ENCODE data around the gene KRT28. TPM values are rescaled to one million over a fixed set of nuclear protein-coding genes. Genes with fewer than 3 reads are reported as not detected.

Gene KRT28
- total and polyA plus RNA-seq, 7 experiments from 2014 or later = not detected

DNA sequence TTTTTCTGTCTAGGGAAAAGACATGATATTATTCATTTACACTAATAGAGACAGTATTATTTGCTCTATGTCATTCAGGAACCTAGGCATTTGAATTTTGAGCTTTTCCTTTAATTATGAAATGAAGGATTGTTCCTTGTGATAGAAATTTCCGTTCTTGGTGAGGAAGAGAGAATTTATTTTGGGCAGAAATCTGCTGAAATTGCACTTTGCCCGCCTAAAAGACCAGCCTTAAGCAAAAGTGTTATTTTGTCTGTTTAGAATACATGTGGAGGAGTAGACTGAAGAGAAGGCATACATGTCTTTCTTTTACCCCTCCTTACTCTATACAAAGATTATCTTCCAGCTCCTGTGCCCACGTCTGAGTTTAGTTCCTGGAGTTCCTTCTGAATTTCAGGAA lies 39.4 kb upstream of the KRT28 start:
- Histone ChIP-seq H3K9me3 (ENCODE audit: control insufficient read depth in 2 of 3, low read length in 3 of 3) (no peaks in the 10 kb centered on the region), H3K27me3 (ENCODE audit: control insufficient read depth in 2 of 2, insufficient read depth in 2 of 2, low read length in 2 of 2) (no peaks in the 10 kb centered on the region), H3K4me1 (ENCODE audit: control insufficient read depth in 2 of 2, insufficient read depth in 2 of 2, low read length in 2 of 2) (no peaks in the 10 kb centered on the region), H3K27ac (ENCODE audit: low read depth, low read length) (no peak overlapping the region), H3K36me3 (ENCODE audit: control insufficient read depth in 2 of 3, insufficient read depth in 3 of 3, low read length in 3 of 3) (peaks cover 0 to 6% (median 0%) of the 10 kb centered on the region in 3 experiments), H3K4me3 (ENCODE audit: low read length) (no peak overlapping the region)
- ChIA-PET CTCF (no interaction called here), POLR2A (no interaction called here)
- Mint-ChIP-seq H3K9me3 (peaks cover 0 to 2% (median 0%) of the 10 kb centered on the region in 11 donors), H3K4me1 (no peaks in the 10 kb centered on the region), H3K27me3 (peaks cover 2 to 25% (median 11%) of the 10 kb centered on the region in 5 donors), H3K27ac (no peak overlapping the region), H3K36me3 (peaks cover 0 to 18% (median 10%) of the 10 kb centered on the region in 5 donors), H3K4me3 (no peak overlapping the region)
- DNase-seq (no peak), ATAC-seq (no peak)
- intact Hi-C loops (cut with micrococcal nuclease) = no loop called here

- intact Hi-C loops (cut with micrococcal nuclease) = no loop called here
- H3K4me1 Mint-ChIP-seq = peaks cover 0 to 4% (median 0%) of the 10 kb centered on the region in 7 donors
- CTCF ChIA-PET = interaction anchor here (0.7 kb wide), 1 partner anchor 70 kb away, joined by 3 read pairs; no protein-coding TSS in a partner anchor
Observed at GRCh38 chr17:40836020-40836419, 36.3 kb upstream of the KRT28 start.

DNA sequence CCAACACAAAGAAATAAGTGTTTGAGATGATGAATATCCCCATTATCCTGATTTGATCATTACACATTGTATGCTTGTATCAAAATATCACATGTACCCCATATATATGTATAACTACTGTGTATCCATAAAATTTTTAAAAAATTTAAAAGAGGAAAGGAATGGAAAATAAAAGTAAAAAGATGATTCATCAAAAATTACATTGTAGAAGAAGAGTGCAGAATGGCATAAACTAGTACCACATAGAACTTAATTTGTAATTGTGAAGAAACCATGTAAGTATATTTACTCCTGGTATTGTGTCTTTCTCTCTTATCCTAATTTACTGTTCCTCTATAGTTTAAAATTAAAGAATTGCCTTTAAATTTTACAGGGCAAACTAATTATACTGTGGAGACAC lies 34.1 kb upstream of the KRT28 start:
- H3K27me3 Mint-ChIP-seq = no peaks in the 10 kb centered on the region
- intact Hi-C loops (cut with micrococcal nuclease) = no loop called here
- H3K9me3 Mint-ChIP-seq = peaks cover 0 to 3% (median 0%) of the 10 kb centered on the region in 11 donors
- H3K27me3 ChIP-seq (ENCODE audit: control insufficient read depth in 2 of 2, insufficient read depth in 2 of 2, low read length in 2 of 2) = no peaks in the 10 kb centered on the region
- ChIA-PET CTCF (interaction anchor here (1.0 kb wide), 1 partner anchor 829 kb away, joined by 3 read pairs; no protein-coding TSS in a partner anchor), POLR2A (no interaction called here)
- no peak for ATAC-seq
- H3K4me3 Mint-ChIP-seq = no peak overlapping the region
- peaks cover 0 to 4% (median 0%) of the 10 kb centered on the region in 7 donors for H3K4me1 Mint-ChIP-seq
- H3K4me3 ChIP-seq (ENCODE audit: low read length) = no peak overlapping the region
- peaks cover 0 to 6% (median 0%) of the 10 kb centered on the region in 3 experiments for H3K36me3 ChIP-seq (ENCODE audit: control insufficient read depth in 2 of 3, insufficient read depth in 3 of 3, low read length in 3 of 3)
- peak overlapping the region in 1 of 9 donors; percentile 7 for H3K27ac Mint-ChIP-seq
- no peaks in the 10 kb centered on the region for H3K9me3 ChIP-seq (ENCODE audit: control insufficient read depth in 2 of 3, low read length in 3 of 3)
- H3K36me3 Mint-ChIP-seq = peaks cover 0 to 19% (median 11%) of the 10 kb centered on the region in 5 donors
- no peak for DNase-seq
- H3K27ac ChIP-seq (ENCODE audit: low read depth, low read length) = no peak overlapping the region
- H3K4me1 ChIP-seq (ENCODE audit: control insufficient read depth in 2 of 2, insufficient read depth in 2 of 2, low read length in 2 of 2) = no peaks in the 10 kb centered on the region

More at GRCh38 chr17:40836020-40836419, 36.3 kb upstream of the KRT28 start:
- Histone ChIP-seq H3K4me1 (ENCODE audit: control insufficient read depth in 2 of 2, insufficient read depth in 2 of 2, low read length in 2 of 2) (no peaks in the 10 kb centered on the region), H3K9me3 (ENCODE audit: control insufficient read depth in 2 of 3, low read length in 3 of 3) (no peaks in the 10 kb centered on the region), H3K27me3 (ENCODE audit: control insufficient read depth in 2 of 2, insufficient read depth in 2 of 2, low read length in 2 of 2) (no peaks in the 10 kb centered on the region), H3K27ac (ENCODE audit: low read depth, low read length) (no peak overlapping the region), H3K4me3 (ENCODE audit: low read length) (no peak overlapping the region), H3K36me3 (ENCODE audit: control insufficient read depth in 2 of 3, insufficient read depth in 3 of 3, low read length in 3 of 3) (peaks cover 0 to 6% (median 0%) of the 10 kb centered on the region in 3 experiments)
- H3K4me3 Mint-ChIP-seq = no peak overlapping the region
- H3K9me3 Mint-ChIP-seq = no peaks in the 10 kb centered on the region
- POLR2A ChIA-PET = interaction anchor here (1.0 kb wide), 1 partner anchor 16 kb away, joined by 3 read pairs; no protein-coding TSS in a partner anchor
- peaks cover 0 to 4% (median 3%) of the 10 kb centered on the region in 5 donors for H3K27me3 Mint-ChIP-seq
- ATAC-seq (no peak), DNase-seq (no peak)
- H3K27ac Mint-ChIP-seq = no peak overlapping the region
- H3K36me3 Mint-ChIP-seq = peaks cover 0 to 14% (median 12%) of the 10 kb centered on the region in 5 donors

DNA sequence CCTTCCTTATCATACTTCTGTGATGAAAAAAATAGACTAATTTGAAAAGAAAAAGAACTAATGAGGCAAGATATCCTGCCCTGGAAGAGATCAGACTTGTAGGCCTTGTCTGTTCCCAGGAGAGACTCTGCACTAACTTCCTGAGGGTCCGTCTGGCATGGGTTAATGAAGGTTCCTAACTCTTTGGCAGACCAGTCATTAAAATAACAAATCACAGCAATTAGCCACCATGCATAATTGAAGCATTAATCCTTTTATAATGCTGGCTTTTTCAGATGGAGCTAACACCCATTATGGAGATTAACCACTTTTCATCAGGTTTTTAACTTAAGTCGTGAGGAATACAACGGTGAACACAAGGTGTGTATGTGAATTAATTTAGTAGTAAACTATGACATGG lies 33.1 kb upstream of the KRT28 start:
- no peaks in the 10 kb centered on the region for H3K9me3 ChIP-seq (ENCODE audit: control insufficient read depth in 2 of 3, low read length in 3 of 3)
- Mint-ChIP-seq H3K4me3 (no peak overlapping the region), H3K27ac (peak overlapping the region in 1 of 9 donors; percentile 76), H3K4me1 (peaks cover 0 to 7% (median 3%) of the 10 kb centered on the region in 7 donors), H3K9me3 (peaks cover 0 to 3% (median 0%) of the 10 kb centered on the region in 11 donors), H3K36me3 (peaks cover 0 to 25% (median 14%) of the 10 kb centered on the region in 5 donors), H3K27me3 (no peaks in the 10 kb centered on the region)
- intact Hi-C loops (cut with micrococcal nuclease) = no loop called here
- no peaks in the 10 kb centered on the region for H3K4me1 ChIP-seq (ENCODE audit: control insufficient read depth in 2 of 2, insufficient read depth in 2 of 2, low read length in 2 of 2)
- ATAC-seq (no peak), DNase-seq (no peak)
- no peak overlapping the region for H3K4me3 ChIP-seq (ENCODE audit: low read length)
- ChIA-PET POLR2A (interaction anchor here (0.9 to 1.2 kb wide), 2 partner anchors 12 to 14 kb away, joined by 3 to 7 read pairs; no protein-coding TSS in a partner anchor), CTCF (interaction anchor here (0.7 to 1.0 kb wide), 4 partner anchors 110 to 846 kb away, joined by 3 to 4 read pairs (median 3); no protein-coding TSS in a partner anchor)
- no peak overlapping the region for H3K27ac ChIP-seq (ENCODE audit: low read depth, low read length)
- H3K27me3 ChIP-seq (ENCODE audit: control insufficient read depth in 2 of 2, insufficient read depth in 2 of 2, low read length in 2 of 2) = no peaks in the 10 kb centered on the region
- peaks cover 0 to 6% (median 0%) of the 10 kb centered on the region in 3 experiments for H3K36me3 ChIP-seq (ENCODE audit: control insufficient read depth in 2 of 3, insufficient read depth in 3 of 3, low read length in 3 of 3)

- POLR2A ChIA-PET = no interaction called here
- intact Hi-C loops (cut with micrococcal nuclease) = no loop called here
- CTCF ChIA-PET = no interaction called here
Observed at GRCh38 chr17:40830085-40830776, 30.5 kb upstream of the KRT28 start.

GRCh38 chr17:40828454-40829044 lies 28.8 kb upstream of the KRT28 start:
- Mint-ChIP-seq H3K9me3 (peaks cover 0 to 5% (median 0%) of the 10 kb centered on the region in 11 donors), H3K4me1 (peaks cover 7 to 19% (median 13%) of the 10 kb centered on the region in 7 donors), H3K36me3 (peaks cover 0 to 39% (median 26%) of the 10 kb centered on the region in 5 donors), H3K27ac (no peak overlapping the region), H3K27me3 (peaks cover 5 to 23% (median 10%) of the 10 kb centered on the region in 5 donors), H3K4me3 (no peak overlapping the region)
- intact Hi-C loops (cut with micrococcal nuclease) = no loop called here
- no peak overlapping the region for H3K4me3 ChIP-seq (ENCODE audit: low read length)
- no peak overlapping the region for H3K27ac ChIP-seq (ENCODE audit: low read depth, low read length)
- H3K27me3 ChIP-seq (ENCODE audit: control insufficient read depth in 2 of 2, insufficient read depth in 2 of 2, low read length in 2 of 2) = no peaks in the 10 kb centered on the region
- H3K4me1 ChIP-seq (ENCODE audit: control insufficient read depth in 2 of 2, insufficient read depth in 2 of 2, low read length in 2 of 2) = no peaks in the 10 kb centered on the region
- DNase-seq (no peak), ATAC-seq (no peak)
- CTCF ChIA-PET = interaction anchor here (0.6 kb wide), 1 partner anchor 62 kb away, joined by 3 read pairs; no protein-coding TSS in a partner anchor
- POLR2A ChIA-PET = interaction anchor here (0.7 kb wide), 1 partner anchor 17 kb away, joined by 4 read pairs; no protein-coding TSS in a partner anchor
- no peaks in the 10 kb centered on the region for H3K9me3 ChIP-seq (ENCODE audit: control insufficient read depth in 2 of 3, low read length in 3 of 3)
- H3K36me3 ChIP-seq (ENCODE audit: control insufficient read depth in 2 of 3, insufficient read depth in 3 of 3, low read length in 3 of 3) = no peaks in the 10 kb centered on the region

More at GRCh38 chr17:40830085-40830776, 30.5 kb upstream of the KRT28 start:
- H3K9me3 Mint-ChIP-seq = peaks cover 0 to 5% (median 0%) of the 10 kb centered on the region in 11 donors
- Histone ChIP-seq H3K4me3 (ENCODE audit: low read length) (no peak overlapping the region), H3K36me3 (ENCODE audit: control insufficient read depth in 2 of 3, insufficient read depth in 3 of 3, low read length in 3 of 3) (peaks cover 0 to 6% (median 0%) of the 10 kb centered on the region in 3 experiments), H3K27me3 (ENCODE audit: control insufficient read depth in 2 of 2, insufficient read depth in 2 of 2, low read length in 2 of 2) (no peaks in the 10 kb centered on the region), H3K4me1 (ENCODE audit: control insufficient read depth in 2 of 2, insufficient read depth in 2 of 2, low read length in 2 of 2) (no peaks in the 10 kb centered on the region), H3K9me3 (ENCODE audit: control insufficient read depth in 2 of 3, low read length in 3 of 3) (no peaks in the 10 kb centered on the region), H3K27ac (ENCODE audit: low read depth, low read length) (no peak overlapping the region)
- no peak overlapping the region for H3K4me3 Mint-ChIP-seq
- ATAC-seq (no peak), DNase-seq (no peak)
- peaks cover 7 to 18% (median 12%) of the 10 kb centered on the region in 7 donors for H3K4me1 Mint-ChIP-seq
- no peak overlapping the region for H3K27ac Mint-ChIP-seq
- H3K27me3 Mint-ChIP-seq = peaks cover 0 to 13% (median 8%) of the 10 kb centered on the region in 5 donors
- H3K36me3 Mint-ChIP-seq = peaks cover 0 to 40% (median 27%) of the 10 kb centered on the region in 5 donors
